Measurements from ENCODE around the gene FOXN3.

Gene FOXN3

GRCh38 chr14:89432226-89432625, 15.2 kb upstream of the FOXN3 start:
- no peak for DNase-seq (ENCODE audit: low spot score)

GRCh38 chr14:89430391-89431236, 13.6 kb upstream of the FOXN3 start:
- DNase-seq (ENCODE audit: low spot score): no peak

GRCh38 chr14:89429199-89430181, 12.5 kb upstream of the FOXN3 start:
- no peak for DNase-seq (ENCODE audit: low spot score)

- no peak for DNase-seq (ENCODE audit: low spot score)
These were observed 11.6 kb upstream of the FOXN3 start for GRCh38 chr14:89428546-89429198.

GRCh38 chr14:89428173-89428523, 11.1 kb upstream of the FOXN3 start:
- DNase-seq (ENCODE audit: low spot score): no peak

- DNase-seq (ENCODE audit: low spot score): no peak
These were observed 10.6 kb upstream of the FOXN3 start for GRCh38 chr14:89427426-89428172.

GRCh38 chr14:89425931-89426330, 8.9 kb upstream of the FOXN3 start:
- no peak for DNase-seq (ENCODE audit: low spot score)

- DNase-seq (ENCODE audit: low spot score): no peak
These were observed 7.2 kb upstream of the FOXN3 start for GRCh38 chr14:89424241-89424640.

GRCh38 chr14:89422952-89423345, 5.9 kb upstream of the FOXN3 start:
- DNase-seq (ENCODE audit: low spot score): no peak

GRCh38 chr14:89422181-89422951, 5.3 kb upstream of the FOXN3 start:
- DNase-seq (ENCODE audit: low spot score): no peak

- DNase-seq (ENCODE audit: low spot score): no peak
These were observed 3.5 kb upstream of the FOXN3 start for GRCh38 chr14:89420502-89420901.

- no peak for DNase-seq (ENCODE audit: low spot score)
These were observed 3.0 kb upstream of the FOXN3 start for GRCh38 chr14:89419973-89420482.

- DNase-seq (ENCODE audit: low spot score): no peak
These were observed 1.9 kb upstream of the FOXN3 start for GRCh38 chr14:89418976-89419375.

GRCh38 chr14:89418452-89418851, 1.4 kb upstream of the FOXN3 start:
- no peak for DNase-seq (ENCODE audit: low spot score)

GRCh38 chr14:89417465-89418225, 612 bp upstream of the FOXN3 start:
- DNase-seq (ENCODE audit: low spot score): peak; percentile 55

- peak; percentile 98 for DNase-seq (ENCODE audit: low spot score)
These were observed 734 bp downstream of the FOXN3 start for GRCh38 chr14:89416002-89416995.

- DNase-seq (ENCODE audit: low spot score): no peak
These were observed 1.9 kb downstream of the FOXN3 start for GRCh38 chr14:89415159-89415558.

GRCh38 chr14:89411976-89412375, 5.1 kb downstream of the FOXN3 start:
- DNase-seq (ENCODE audit: low spot score): no peak

GRCh38 chr14:89409961-89410360, 7.1 kb downstream of the FOXN3 start:
- no peak for DNase-seq (ENCODE audit: low spot score)

Data from HuH-7 (cell line).